DMS 273 treated with DMSO at 0.1 percent for 48 hours (cell line): ENCODE results near the gene KLHDC7B.

ENCODE experiments used
- DNase-seq: peaks from one replicate; lab custom pipeline; 2025; lab: John Stamatoyannopoulos, UW

KLHDC7B gene

GRCh38 chr22:50573491-50574382, 28.0 kb downstream of the KLHDC7B start:
- no peak for DNase-seq

- no peak for DNase-seq
Measured at GRCh38 chr22:50574383-50574755, 28.7 kb downstream of the KLHDC7B start.

DNA sequence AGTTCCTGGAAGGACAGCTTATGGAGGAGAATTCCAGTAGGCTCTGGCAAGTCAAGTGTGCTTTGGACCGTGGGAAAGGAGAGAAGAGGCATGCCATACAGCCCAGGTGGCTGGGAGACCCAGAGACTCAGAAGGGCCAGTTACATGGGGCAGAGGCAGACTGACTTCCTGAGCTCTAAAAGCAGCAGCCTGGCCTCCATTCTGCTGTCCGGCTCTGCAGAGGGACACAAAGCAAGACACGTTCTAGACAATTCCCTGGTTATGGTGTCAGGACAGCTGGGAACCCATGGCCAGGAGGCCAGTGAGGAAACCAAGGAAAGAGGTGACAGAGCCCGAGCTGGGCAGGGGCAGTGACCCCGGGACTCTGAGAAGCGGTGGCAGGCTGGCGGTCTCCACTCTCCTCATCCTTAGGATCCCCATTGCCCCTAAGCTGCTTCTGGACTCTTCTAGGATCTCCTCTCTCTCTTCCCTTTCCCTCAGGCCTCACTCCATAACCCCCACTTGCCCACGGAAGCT, 29.8 kb downstream of the KLHDC7B start:
- no peak for DNase-seq

GRCh38 chr22:50576070-50576469, 30.4 kb downstream of the KLHDC7B start:
- DNase-seq: peak; percentile 46

GRCh38 chr22:50576806-50577696, 31.4 kb downstream of the KLHDC7B start:
- no peak for DNase-seq

GRCh38 chr22:50577697-50577986, 31.9 kb downstream of the KLHDC7B start:
- DNase-seq: no peak

- no peak for DNase-seq
Measured at GRCh38 chr22:50577987-50578775, 32.5 kb downstream of the KLHDC7B start, which contains the start of gene CPT1B. TSS of gene CPT1B (minus strand) at chr22:50578427. CDS start at chr22:50577915, 512 bp downstream.

- no peak for DNase-seq
Measured at GRCh38 chr22:50578776-50579310, 33.1 kb downstream of the KLHDC7B start.

GRCh38 chr22:50579752-50580151, 34.1 kb downstream of the KLHDC7B start:
- DNase-seq: no peak

GRCh38 chr22:50581031-50581949, 35.6 kb downstream of the KLHDC7B start:
- no peak for DNase-seq

DNA sequence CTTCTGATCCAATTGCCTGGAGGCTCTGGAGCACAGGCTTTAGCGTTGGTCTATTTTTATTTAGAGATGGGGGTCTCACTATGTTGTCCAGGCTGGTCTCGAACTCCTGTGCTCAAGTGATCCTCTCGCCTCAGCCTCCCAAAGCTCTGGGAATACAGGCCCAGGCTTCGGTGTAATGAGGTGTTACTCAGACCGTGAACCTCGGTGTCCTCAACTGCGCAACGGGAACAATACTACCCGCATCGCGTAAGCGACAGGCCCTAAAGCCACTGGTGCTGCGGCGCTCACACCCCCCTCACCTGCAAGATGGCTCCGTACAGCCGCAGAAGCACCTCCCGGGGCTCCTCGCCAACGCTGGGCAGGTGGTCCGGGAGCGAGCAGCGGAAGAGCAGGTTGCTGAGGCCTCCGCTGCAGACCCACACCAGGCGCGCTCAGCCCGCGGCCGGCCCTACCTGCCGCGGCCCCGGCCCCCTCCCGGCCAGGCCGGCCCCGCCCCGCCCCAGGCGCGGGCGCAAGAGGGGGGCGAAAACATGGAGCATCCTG, 36.3 kb downstream of the KLHDC7B start:
- no peak for DNase-seq

GRCh38 chr22:50582493-50583293, 37.0 kb downstream of the KLHDC7B start, which contains the start of gene CHKB:
TSS of gene CHKB (minus strand) at chr22:50582849. CDS start at chr22:50582781, 68 bp downstream.
- peak; percentile 91 for DNase-seq

DNA sequence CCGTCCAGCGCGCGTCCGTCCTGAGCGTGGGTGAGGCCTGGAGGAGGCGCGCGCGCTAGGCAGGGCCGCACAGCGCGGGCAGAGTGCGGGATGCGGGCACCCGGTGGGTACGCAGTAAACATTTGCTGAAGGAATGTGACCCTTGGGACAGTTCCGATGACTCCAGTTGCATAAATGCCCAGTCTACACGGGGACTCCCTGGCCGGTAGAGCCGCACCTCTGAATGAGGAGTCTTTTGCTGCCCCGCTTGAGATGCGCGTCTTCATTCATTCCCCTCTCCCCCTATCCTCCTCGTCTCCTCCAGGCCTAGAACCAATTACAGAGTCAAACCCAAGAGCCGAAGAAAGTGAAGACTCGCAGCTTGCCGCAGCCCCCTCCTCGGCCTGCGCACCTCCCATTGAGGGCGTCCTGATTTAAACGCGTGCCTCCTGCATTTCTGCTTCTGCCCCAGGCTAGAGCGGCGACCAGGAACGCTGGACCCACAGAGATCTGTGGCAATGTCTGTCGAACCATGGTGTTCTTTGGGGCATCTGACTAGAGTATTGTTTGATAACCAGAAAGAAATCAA, 37.7 kb downstream of the KLHDC7B start:
- DNase-seq: no peak

DNA sequence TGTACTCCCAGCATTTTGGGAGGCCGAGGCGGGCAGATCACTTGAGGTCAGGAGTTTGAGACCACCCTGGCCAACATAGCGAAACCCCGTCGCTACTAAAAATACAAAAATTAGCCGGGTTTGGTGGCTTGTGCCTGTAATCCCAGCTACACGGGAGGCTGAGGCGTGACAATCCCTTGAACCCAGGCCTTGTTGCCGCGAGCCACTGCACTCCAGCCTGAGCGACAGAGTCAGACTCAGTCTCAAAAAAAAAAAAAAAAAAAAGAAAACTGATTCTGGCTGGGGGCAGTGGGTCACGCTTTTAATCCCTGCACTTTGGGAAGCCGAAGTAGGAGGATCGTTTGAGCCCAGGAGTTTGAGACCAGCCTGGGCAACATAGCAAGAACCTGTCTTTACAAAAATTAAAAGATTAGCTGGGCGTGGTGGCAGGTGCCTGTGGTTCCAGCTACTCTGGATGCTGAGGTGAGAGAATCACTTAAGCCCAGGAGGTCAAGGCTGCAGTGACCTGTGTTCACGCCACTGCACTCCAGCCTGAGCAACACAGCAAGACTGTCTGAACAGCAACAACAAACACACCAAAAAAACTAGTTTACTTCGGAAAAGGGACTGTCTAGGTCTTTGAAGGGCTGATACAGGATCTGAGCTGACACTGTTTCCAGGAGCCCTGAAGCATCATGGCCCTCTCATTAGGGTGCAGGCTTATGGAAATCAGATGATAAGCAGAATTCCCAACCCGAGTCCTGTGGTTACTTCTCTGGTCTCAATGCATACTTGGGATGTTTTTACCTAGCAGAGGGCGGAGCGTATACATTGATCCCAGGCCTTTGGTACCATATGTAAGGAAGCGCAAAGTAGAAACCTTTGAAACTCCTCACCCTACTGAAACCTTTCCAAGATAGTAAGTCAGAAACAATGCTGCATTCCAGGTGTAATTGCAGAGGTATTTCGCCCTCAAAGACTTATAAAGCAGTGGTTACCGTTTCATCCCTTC, 38.7 kb downstream of the KLHDC7B start:
- DNase-seq: no peak

DNA sequence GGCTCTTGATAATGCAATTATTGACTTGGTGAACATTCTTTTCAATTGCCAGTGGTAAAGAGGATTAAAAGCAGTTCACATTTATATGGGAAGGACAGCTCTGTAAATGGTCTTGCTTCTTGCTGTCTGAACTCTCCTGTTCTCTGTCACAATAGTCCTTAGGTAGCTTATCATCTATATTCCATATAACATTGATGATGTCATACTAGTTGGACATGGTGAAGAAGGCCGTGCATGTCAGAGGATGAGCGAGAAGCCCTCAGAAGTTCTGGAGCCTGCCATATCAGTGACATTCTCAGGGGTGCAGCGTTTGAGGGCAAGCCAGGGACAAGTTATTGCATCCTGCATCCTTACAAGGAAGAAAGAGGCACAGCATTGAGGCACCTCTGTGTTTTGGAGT, 39.5 kb downstream of the KLHDC7B start:
- DNase-seq: no peak

DNA sequence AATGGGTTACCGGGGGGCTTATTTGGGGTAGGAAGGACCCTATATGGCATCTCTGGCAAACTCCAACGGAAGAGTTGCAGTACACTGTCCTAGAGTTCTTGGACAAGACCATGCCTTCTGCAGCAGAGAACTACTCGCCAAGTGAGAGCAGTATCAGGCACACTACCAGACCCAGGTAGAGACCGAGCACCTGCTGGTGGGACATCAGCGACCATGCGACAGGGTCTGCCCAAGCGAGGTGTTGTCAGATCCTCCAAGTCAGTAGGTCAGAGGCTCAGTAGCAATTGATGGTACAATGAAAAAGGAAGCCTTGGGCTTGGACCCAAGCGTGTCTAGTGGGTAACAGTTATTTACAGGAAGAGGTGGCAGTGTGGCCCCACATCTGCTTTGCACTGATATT, 40.1 kb downstream of the KLHDC7B start:
- DNase-seq: no peak

- no peak for DNase-seq
Measured at GRCh38 chr22:50586416-50586815, 40.7 kb downstream of the KLHDC7B start.

DNA sequence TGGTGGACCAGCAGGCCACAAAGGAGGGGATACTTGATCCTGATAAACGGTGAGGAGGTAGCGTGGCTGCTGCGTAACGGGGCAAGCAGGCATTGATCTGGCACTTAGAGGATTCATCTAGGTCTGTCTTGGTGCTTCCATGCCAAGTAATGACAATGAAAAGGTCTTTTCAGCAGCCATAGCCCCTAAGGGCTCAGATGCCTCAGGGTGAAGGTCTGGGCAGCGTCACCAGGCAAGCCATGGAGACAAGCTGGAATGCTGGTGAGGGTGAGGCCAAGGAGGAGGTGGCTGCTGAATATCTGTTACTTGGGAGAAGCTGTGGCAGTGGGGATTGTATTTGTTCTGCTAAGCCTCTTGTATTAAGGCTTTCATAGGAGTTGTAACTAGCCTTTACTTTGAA, 41.7 kb downstream of the KLHDC7B start:
- DNase-seq: no peak
